Activated T-cell treated with anti-CD3 and anti-CD28 coated beads, Interleukin-2, amount 50 U/mL, for 24 hours (primary cell): Measurements from ENCODE around the gene FOS.

Experiments
- DNase-seq: peaks from one replicate; pipeline ENCODE4 v3.0.0-alpha.2; 2020
- H3K27ac Mint-ChIP-seq: 2 replicates; pipeline ENCODE4 v1.8.0; 2020; ENCODE audit warnings: mild to moderate bottlenecking, mixed read lengths
- H3K27me3 Mint-ChIP-seq: 2 replicates; pipeline ENCODE4 v1.8.0; 2020; ENCODE audit warnings: mixed read lengths
- H3K36me3 Mint-ChIP-seq: 2 replicates; pipeline ENCODE4 v1.8.0; 2020; ENCODE audit warnings: low read depth, mixed read lengths
- H3K4me1 Mint-ChIP-seq: 2 replicates; pipeline ENCODE4 v1.8.0; 2020; ENCODE audit warnings: low read depth, mixed read lengths
- H3K4me3 Mint-ChIP-seq: 2 replicates; pipeline ENCODE4 v1.8.0; 2020; ENCODE audit warnings: mild to moderate bottlenecking, moderate library complexity, mixed read lengths
- H3K9me3 Mint-ChIP-seq: 2 replicates; pipeline ENCODE4 v1.8.0; 2020; ENCODE audit warnings: mixed read lengths

Gene FOS

DNA sequence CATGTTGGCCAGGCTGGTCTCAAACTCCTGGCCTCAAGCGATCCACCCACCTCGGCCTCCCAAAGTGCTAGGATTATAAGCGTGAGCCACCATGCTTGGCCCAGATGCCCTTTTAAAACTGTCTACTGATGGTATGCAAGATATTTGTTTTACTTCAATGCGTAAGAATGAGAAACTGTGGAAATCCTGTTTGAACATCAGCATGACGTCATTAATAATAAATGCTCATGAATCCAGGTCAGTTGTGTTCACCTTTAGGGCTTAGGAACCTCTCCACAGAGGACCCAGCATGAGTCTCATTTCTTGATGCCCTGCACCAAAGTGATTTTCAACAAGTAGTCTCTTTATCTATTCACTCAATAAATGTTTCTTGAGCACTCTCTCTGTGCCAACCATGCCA, 34.5 kb upstream of the FOS start:
- Mint-ChIP-seq H3K4me3 (no peak overlapping the region), H3K27ac (no peak overlapping the region), H3K27me3 (peaks cover 4% of the 10 kb centered on the region), H3K36me3 (no peaks in the 10 kb centered on the region), H3K4me1 (peaks cover 32% of the 10 kb centered on the region), H3K9me3 (no peaks in the 10 kb centered on the region)
- DNase-seq = no peak

- Mint-ChIP-seq H3K27ac (peak overlapping the region; percentile 79), H3K4me3 (no peak overlapping the region), H3K27me3 (peaks cover 4% of the 10 kb centered on the region), H3K9me3 (no peaks in the 10 kb centered on the region), H3K4me1 (peaks cover 54% of the 10 kb centered on the region), H3K36me3 (no peaks in the 10 kb centered on the region)
- no peak for DNase-seq
Observed at GRCh38 chr14:75246546-75247285, 31.9 kb upstream of the FOS start.

DNA sequence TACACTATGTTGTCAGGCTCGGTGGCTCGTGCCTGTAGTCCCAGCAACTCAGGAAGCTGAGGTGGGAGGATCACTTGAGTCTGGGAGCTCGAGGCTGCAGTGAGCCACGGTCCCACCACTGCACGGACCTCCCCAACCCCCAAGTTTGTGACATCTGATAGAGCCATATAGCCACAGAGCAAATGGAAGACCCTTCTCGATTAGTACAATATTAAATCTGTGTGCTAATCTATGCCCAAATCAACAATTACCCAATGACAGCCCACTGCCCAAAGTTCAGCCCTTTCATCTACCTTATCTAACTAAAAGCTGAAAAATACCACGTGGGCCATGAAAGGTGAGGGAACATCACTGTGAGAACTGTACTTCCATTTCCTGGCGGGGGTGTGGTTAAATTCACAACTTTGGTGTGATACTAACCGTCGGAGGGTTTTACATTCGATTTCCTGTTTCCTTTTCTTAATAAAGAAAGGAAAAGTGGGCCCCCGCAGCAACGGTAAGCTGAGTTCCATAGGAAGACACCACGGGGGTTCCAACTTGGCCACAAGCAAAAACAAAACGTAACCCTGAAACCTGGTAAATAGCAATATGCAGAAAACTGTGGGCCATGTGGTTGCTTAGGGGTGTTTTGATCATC, 31.2 kb upstream of the FOS start:
- H3K27me3 Mint-ChIP-seq = peaks cover 4% of the 10 kb centered on the region
- DNase-seq = peak; percentile 70
- H3K4me1 Mint-ChIP-seq = peaks cover 58% of the 10 kb centered on the region
- H3K9me3 Mint-ChIP-seq = no peaks in the 10 kb centered on the region
- H3K4me3 Mint-ChIP-seq = peak overlapping the region; percentile 13
- H3K27ac Mint-ChIP-seq = peak overlapping the region; percentile 79
- no peaks in the 10 kb centered on the region for H3K36me3 Mint-ChIP-seq

DNA sequence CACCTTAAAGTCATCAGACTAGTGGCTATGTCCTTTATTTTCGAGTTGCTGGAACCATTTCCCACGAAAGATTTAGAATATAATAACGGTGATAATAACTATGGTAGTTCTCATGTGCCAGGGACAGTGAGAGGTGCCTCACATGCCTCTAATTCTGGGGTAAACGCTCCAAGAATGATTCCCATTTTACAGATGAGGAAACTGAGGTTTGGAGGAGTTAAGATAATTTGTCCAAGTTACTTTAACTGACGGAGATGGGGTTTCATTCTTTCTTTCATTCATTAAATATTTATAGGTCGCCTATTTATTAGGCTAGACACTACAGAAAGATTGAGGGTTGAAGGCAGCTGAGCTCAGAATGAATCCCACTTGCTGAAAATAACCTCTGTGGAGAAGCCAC, 30.7 kb upstream of the FOS start:
- no peaks in the 10 kb centered on the region for H3K9me3 Mint-ChIP-seq
- H3K4me1 Mint-ChIP-seq = peaks cover 58% of the 10 kb centered on the region
- no peak for DNase-seq
- H3K36me3 Mint-ChIP-seq = no peaks in the 10 kb centered on the region
- peaks cover 4% of the 10 kb centered on the region for H3K27me3 Mint-ChIP-seq
- H3K4me3 Mint-ChIP-seq = peak overlapping the region; percentile 13
- H3K27ac Mint-ChIP-seq = peak overlapping the region; percentile 30

- H3K9me3 Mint-ChIP-seq = no peaks in the 10 kb centered on the region
- H3K36me3 Mint-ChIP-seq = no peaks in the 10 kb centered on the region
- peaks cover 58% of the 10 kb centered on the region for H3K4me1 Mint-ChIP-seq
- H3K27ac Mint-ChIP-seq = peak overlapping the region; percentile 86
- H3K27me3 Mint-ChIP-seq = peaks cover 4% of the 10 kb centered on the region
- peak; percentile 76 for DNase-seq
- peak overlapping the region; percentile 35 for H3K4me3 Mint-ChIP-seq
Observed at GRCh38 chr14:75249251-75249957, 29.2 kb upstream of the FOS start.

DNA sequence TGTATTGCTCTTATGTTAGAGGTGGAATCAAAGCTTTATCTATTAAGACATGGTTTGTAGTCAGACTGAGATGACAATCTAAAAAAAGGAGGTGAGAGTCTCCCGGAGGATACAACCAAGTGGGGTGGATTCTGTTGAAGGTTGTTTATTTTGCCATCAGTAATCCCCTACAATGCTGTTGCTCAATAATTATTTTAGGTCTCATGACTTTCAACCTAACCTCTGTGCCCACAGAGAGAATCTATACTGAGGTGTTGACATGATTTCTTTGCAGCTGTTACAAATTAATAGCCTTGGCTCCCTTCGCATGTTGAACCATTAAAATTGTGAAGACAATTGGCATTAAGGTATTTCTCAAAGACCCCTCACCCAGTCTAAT, 28.7 kb upstream of the FOS start:
- Mint-ChIP-seq H3K27me3 (peaks cover 4% of the 10 kb centered on the region), H3K27ac (peak overlapping the region; percentile 86), H3K4me1 (peaks cover 58% of the 10 kb centered on the region), H3K4me3 (no peak overlapping the region), H3K9me3 (no peaks in the 10 kb centered on the region), H3K36me3 (no peaks in the 10 kb centered on the region)
- DNase-seq = no peak

DNA sequence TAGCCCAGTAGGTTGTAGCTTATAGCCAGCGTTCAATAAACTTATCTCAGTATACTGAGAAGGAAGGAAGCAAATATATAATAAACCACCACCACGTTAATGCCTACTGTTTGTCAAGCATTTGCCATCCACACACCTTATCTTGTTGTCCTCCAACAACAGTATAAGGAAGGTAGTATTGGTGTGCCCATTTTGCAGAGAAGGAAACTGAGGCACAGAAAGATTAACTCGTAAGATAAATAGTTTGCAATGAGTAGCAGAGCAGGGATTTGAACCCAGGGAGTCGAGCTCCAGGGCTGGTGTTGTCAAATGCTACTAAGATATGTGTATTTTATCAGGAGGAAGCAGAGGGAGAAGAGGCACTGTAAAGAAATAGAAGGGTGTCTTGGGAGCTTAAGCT, 27.8 kb upstream of the FOS start:
- Mint-ChIP-seq H3K4me1 (peaks cover 59% of the 10 kb centered on the region), H3K27me3 (peaks cover 3% of the 10 kb centered on the region), H3K4me3 (no peak overlapping the region), H3K27ac (no peak overlapping the region), H3K9me3 (no peaks in the 10 kb centered on the region), H3K36me3 (no peaks in the 10 kb centered on the region)
- DNase-seq = no peak

GRCh38 chr14:75252254-75252837, 26.3 kb upstream of the FOS start:
- Mint-ChIP-seq H3K27me3 (no peaks in the 10 kb centered on the region), H3K27ac (no peak overlapping the region), H3K4me3 (no peak overlapping the region), H3K4me1 (peaks cover 48% of the 10 kb centered on the region), H3K36me3 (no peaks in the 10 kb centered on the region), H3K9me3 (no peaks in the 10 kb centered on the region)
- DNase-seq = no peak

DNA sequence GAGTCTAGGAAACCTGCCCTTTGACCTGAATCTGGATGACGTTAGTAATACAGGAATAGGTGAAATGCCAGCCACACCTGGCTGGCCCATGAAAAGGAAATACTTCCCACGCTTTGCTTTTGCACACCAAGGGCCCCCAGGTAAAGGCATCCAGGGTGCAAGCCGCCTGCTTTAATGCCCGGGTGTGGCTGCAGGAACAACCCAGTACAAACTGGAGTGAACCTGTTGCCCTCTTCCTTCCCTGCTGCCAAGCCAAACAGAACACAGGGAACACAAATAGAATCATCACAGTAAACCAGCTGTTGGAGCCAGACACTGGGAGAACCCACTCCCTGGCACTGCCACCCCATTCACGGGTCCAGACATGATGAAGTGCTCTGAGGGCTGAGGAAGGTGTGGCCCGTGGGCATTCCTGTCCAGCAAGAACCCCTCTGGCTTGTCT, 24.2 kb upstream of the FOS start:
- H3K4me3 Mint-ChIP-seq = no peak overlapping the region
- no peaks in the 10 kb centered on the region for H3K9me3 Mint-ChIP-seq
- H3K27me3 Mint-ChIP-seq = no peaks in the 10 kb centered on the region
- H3K27ac Mint-ChIP-seq = no peak overlapping the region
- DNase-seq = no peak
- peaks cover 41% of the 10 kb centered on the region for H3K4me1 Mint-ChIP-seq
- H3K36me3 Mint-ChIP-seq = no peaks in the 10 kb centered on the region

DNA sequence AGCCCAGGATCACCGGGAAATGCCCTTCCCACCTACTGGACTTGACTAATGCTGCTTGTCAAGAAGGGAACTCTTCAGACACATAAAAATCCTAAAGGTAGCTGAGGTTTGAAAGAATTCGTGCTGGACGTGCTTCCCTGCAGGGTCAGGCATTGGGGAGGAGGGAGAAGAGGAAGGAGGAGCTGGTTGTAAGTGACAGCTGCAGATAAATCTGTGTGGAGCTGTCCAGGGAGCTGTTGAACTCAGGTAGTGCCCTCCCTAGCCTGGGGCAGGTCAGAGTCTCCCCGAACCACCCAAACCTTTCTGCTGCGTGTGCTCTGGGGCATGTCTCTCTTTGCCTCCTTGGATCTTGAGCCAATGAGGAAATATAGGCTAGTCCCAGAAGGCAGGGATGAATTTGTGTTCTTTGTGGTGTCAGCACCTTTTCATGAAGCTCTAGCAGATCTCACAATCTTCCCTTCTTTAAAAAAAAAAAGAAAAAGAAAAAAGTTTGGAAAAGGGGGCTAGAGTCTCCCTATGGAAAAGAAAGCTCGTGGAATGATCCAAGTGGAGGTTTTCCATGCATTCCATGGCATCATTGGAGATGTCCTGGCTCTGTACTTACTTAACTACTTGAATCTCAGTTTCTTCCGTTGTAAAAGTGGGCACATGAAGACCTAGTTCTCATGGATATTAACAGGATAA, 23.6 kb upstream of the FOS start:
- Mint-ChIP-seq H3K9me3 (no peaks in the 10 kb centered on the region), H3K36me3 (no peaks in the 10 kb centered on the region), H3K27ac (no peak overlapping the region), H3K4me1 (peaks cover 41% of the 10 kb centered on the region), H3K27me3 (no peaks in the 10 kb centered on the region), H3K4me3 (no peak overlapping the region)
- DNase-seq = no peak

- Mint-ChIP-seq H3K4me1 (peaks cover 29% of the 10 kb centered on the region), H3K9me3 (no peaks in the 10 kb centered on the region), H3K36me3 (no peaks in the 10 kb centered on the region), H3K27me3 (no peaks in the 10 kb centered on the region), H3K4me3 (peak overlapping the region; percentile 75), H3K27ac (peak overlapping the region; percentile 95)
- no peak for DNase-seq
Observed at GRCh38 chr14:75258079-75258802, 20.4 kb upstream of the FOS start.

GRCh38 chr14:75258803-75259509, 19.7 kb upstream of the FOS start:
- H3K36me3 Mint-ChIP-seq = no peaks in the 10 kb centered on the region

DNA sequence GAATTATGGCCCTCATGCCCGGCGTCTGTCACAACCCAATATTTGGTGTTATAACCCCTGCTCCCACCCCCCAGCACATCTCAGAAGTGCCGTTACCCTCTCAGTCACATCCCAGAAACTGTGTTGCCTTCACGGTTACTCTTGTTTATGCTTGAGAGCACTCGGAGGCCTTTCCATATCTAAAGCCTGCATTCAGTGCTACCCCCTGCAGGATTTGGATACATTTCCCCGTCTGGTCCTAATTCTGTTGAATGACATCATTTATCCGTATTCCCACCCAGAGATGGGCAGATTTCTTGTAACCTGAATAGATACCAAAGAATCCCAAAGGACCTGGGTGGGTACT, 19.1 kb upstream of the FOS start:
- Mint-ChIP-seq H3K36me3 (no peaks in the 10 kb centered on the region), H3K27ac (peak overlapping the region; percentile 95), H3K9me3 (no peaks in the 10 kb centered on the region), H3K4me1 (peaks cover 29% of the 10 kb centered on the region), H3K4me3 (peak overlapping the region; percentile 75), H3K27me3 (no peaks in the 10 kb centered on the region)
- DNase-seq = no peak

More at GRCh38 chr14:75258803-75259509, 19.7 kb upstream of the FOS start:
- H3K4me3 Mint-ChIP-seq = peak overlapping the region; percentile 75
- H3K4me1 Mint-ChIP-seq = peaks cover 29% of the 10 kb centered on the region
- H3K27ac Mint-ChIP-seq = peak overlapping the region; percentile 95
- DNase-seq = peak; percentile 98
- H3K27me3 Mint-ChIP-seq = no peaks in the 10 kb centered on the region
- no peaks in the 10 kb centered on the region for H3K9me3 Mint-ChIP-seq
